Fibroblast of lung (primary cell): Measurements from ENCODE around the gene ITPKC. TPM values are rescaled to one million over a fixed set of nuclear protein-coding genes. Genes with fewer than 3 reads are reported as not detected.
"Not testable (repeated sequence)": the region's sequence is repeated elsewhere in the genome, so short reads cannot be mapped to it uniquely, and the experiment has no call there.

Source experiments
- DNase-seq, 2 donors: peaks; one replicate each; pipeline versions ENCODE4 v3.0.0 to v3.0.0-alpha.2; 2010; ENCODE audit warnings: low read depth in 2 of 2
- H2AFZ ChIP-seq: 2 replicates; pipeline ENCODE4 v1.5.1; 2012; ENCODE audit warnings: low read length, control low read depth, inconsistent platforms
- H3K27ac ChIP-seq: 2 replicates; pipeline ENCODE4 v1.5.1; 2011; ENCODE audit warnings: low read length, control low read depth; ENCODE audit not compliant: insufficient read depth
- H3K27me3 ChIP-seq: 2 replicates; pipeline ENCODE4 v1.5.1; 2011; ENCODE audit warnings: mild to moderate bottlenecking, low read length; ENCODE audit not compliant: control insufficient read depth, insufficient read depth
- H3K36me3 ChIP-seq: 2 replicates; pipeline ENCODE4 v1.5.1; 2011; ENCODE audit warnings: low read length; ENCODE audit not compliant: control insufficient read depth, insufficient read depth
- H3K4me1 ChIP-seq: 2 replicates; pipeline ENCODE4 v1.5.1; 2011; ENCODE audit warnings: low read length; ENCODE audit not compliant: control insufficient read depth, insufficient read depth; ENCODE audit errors: extremely low read depth
- H3K4me2 ChIP-seq: 2 replicates; pipeline ENCODE4 v1.5.1; 2011; ENCODE audit warnings: low read length, control low read depth; ENCODE audit not compliant: insufficient read depth; ENCODE audit errors: extremely low read depth
- H3K4me3 ChIP-seq, 4 experiments: fragments of 200-600 bp in 1 of 4; sonication (generic) in 1 of 4; replicated peaks in 1 of 4; 2 replicates each; pipeline ENCODE4 v1.5.1; 2011 to 2016; ENCODE audit warnings: low read length in 4 of 4, low read depth in 3 of 4, mild to moderate bottlenecking in 3 of 4, control low read depth in 2 of 4, inconsistent platforms in 1 of 4, mixed read lengths in 1 of 4; ENCODE audit not compliant: insufficient read depth in 1 of 4; ENCODE audit errors: control extremely low read depth in 1 of 4
- H3K79me2 ChIP-seq: 2 replicates; pipeline ENCODE4 v1.5.1; 2012; ENCODE audit warnings: mild to moderate bottlenecking, low read length, inconsistent platforms; ENCODE audit not compliant: control insufficient read depth, insufficient read depth
- H3K9ac ChIP-seq: 2 replicates; pipeline ENCODE4 v1.5.1; 2011; ENCODE audit warnings: mild to moderate bottlenecking, low read length, control low read depth; ENCODE audit not compliant: insufficient read depth
- H3K9me3 ChIP-seq: 2 replicates; pipeline ENCODE4 v1.5.1; 2012; ENCODE audit warnings: low read depth, low read length; ENCODE audit not compliant: control insufficient read depth, insufficient read depth
- H4K20me1 ChIP-seq: 2 replicates; pipeline ENCODE4 v1.5.1; 2011; ENCODE audit warnings: low read length; ENCODE audit not compliant: control insufficient read depth, insufficient read depth; ENCODE audit errors: extremely low read depth
- CTCF ChIP-seq, 2 donors: IDR thresholded peaks in 1 of 2; conservative IDR thresholded peaks in 1 of 2; 1 replicate in 1 of 2; 2 replicates in 1 of 2; pipeline ENCODE4 v1.5.1; 2011 to 2012; ENCODE audit warnings: low read length in 2 of 2, control low read depth in 1 of 2, inconsistent platforms in 1 of 2, low read depth in 1 of 2, mild to moderate bottlenecking in 1 of 2
- EZH2 ChIP-seq: IDR thresholded peaks from 2 replicates; pipeline ENCODE4 v1.5.1; 2012; ENCODE audit warnings: low read length, control low read depth, mild to moderate bottlenecking; ENCODE audit errors: missing control alignments
- polyA plus RNA-seq, 2 donors: library from polyadenylated mRNA; depleted of rRNA in 1 of 2; stranded (reverse) in 1 of 2; unstranded in 1 of 2; fragments of >200 nt; gene quantifications; 2 replicates each; pipeline ENCODE4 v1.2.1, GENCODE V29; 2011 to 2012; ENCODE audit warnings: missing spikeins in 1 of 2
- total RNA-seq: library from RNA; depleted of rRNA; stranded (reverse); fragments of >200 nt; gene quantifications from 2 replicates; pipeline ENCODE4 v1.2.1, GENCODE V29; 2014

The ITPKC gene
- total and polyA plus RNA-seq, 2 donors (not counting 1 experiment from before 2014, with no cell fraction given), result 6.5 to 23.1 TPM

GRCh38 chr19:40763526-40763925 lies 46.6 kb downstream of the ITPKC start:
- H2AFZ ChIP-seq, result no peak overlapping the region
- TF ChIP-seq EZH2 (no peak), CTCF (conservative IDR thresholded peaks at IDR 0.05 in 1 of 2, IDR thresholded peaks at IDR 0.05 in 1 of 2; ENCODE audit: low read depth in 1 of 2, low read length in 2 of 2) (no peak)
- no peaks in the 10 kb centered on the region for H4K20me1 ChIP-seq
- no peaks in the 10 kb centered on the region for H3K4me1 ChIP-seq
- H3K27me3 ChIP-seq, result no peaks in the 10 kb centered on the region
- no peak for DNase-seq
- no peak overlapping the region for H3K27ac ChIP-seq
- no peaks in the 10 kb centered on the region for H3K79me2 ChIP-seq
- no peak overlapping the region for H3K4me2 ChIP-seq
- no peak overlapping the region for H3K9ac ChIP-seq
- H3K9me3 ChIP-seq, result no peaks in the 10 kb centered on the region
- H3K4me3 ChIP-seq, result no peak overlapping the region
- peaks cover 39% of the 10 kb centered on the region for H3K36me3 ChIP-seq

GRCh38 chr19:40763963-40764362 lies 47.1 kb downstream of the ITPKC start:
- no peak for DNase-seq

DNA sequence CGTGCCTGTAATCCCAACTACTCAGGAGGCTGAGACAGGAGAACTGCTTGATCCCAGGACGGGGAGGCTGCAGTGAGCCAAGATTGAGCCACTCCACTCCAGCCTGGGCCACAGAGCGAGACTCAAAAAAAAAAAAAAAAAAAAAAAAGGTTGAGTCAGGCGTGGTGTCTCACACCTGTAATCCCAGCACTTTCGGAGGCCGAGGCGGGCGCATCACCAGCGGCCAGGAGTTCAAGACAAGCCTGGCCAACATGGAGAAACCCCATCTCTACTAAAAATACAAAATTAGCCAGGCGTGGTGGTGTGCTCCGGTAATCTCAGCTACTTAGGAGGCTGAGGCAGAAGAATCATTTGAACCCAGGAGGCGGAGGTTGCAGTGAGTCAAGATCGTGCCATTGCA lies 49.5 kb downstream of the ITPKC start:
- H3K4me1 ChIP-seq, H4K20me1 ChIP-seq, H3K9ac ChIP-seq, DNase-seq, H3K4me2 ChIP-seq, H3K27ac ChIP-seq, H3K27me3 ChIP-seq, H3K9me3 ChIP-seq, H2AFZ ChIP-seq, H3K4me3 ChIP-seq, H3K79me2 ChIP-seq: not testable (repeated sequence)
- H3K36me3 ChIP-seq, result peaks cover 27% of the 10 kb centered on the region

More at GRCh38 chr19:40763963-40764362, 47.1 kb downstream of the ITPKC start:
- Histone ChIP-seq H3K36me3 (peaks cover 39% of the 10 kb centered on the region), H3K27me3 (no peaks in the 10 kb centered on the region), H3K9me3 (no peaks in the 10 kb centered on the region), H2AFZ (no peak overlapping the region), H4K20me1 (no peaks in the 10 kb centered on the region), H3K27ac (no peak overlapping the region), H3K4me3 (no peak overlapping the region), H3K4me2 (no peak overlapping the region), H3K9ac (no peak overlapping the region), H3K4me1 (no peaks in the 10 kb centered on the region), H3K79me2 (no peaks in the 10 kb centered on the region)
- TF ChIP-seq EZH2 (no peak), CTCF (conservative IDR thresholded peaks at IDR 0.05 in 1 of 2, IDR thresholded peaks at IDR 0.05 in 1 of 2; ENCODE audit: low read depth in 1 of 2, low read length in 2 of 2) (no peak)
